Panc1 (cell line): Measurements from ENCODE around the gene BCHE. TPM values are rescaled to one million over a fixed set of nuclear protein-coding genes. Genes with fewer than 3 reads are reported as not detected.

Experiments
- ATAC-seq: fragments of 200-7000 bp; cut with Tn5 transposase; 2 replicates; pipeline ENCODE4 v1.9.1; 2020; ENCODE audit warnings: mild to moderate bottlenecking, moderate library complexity
- BruUV-seq: library from RNA; stranded (reverse); fragments of 400-500 nt; replicated peaks from 2 replicates; lab custom pipeline; 2021; lab: Mats Ljungman, UMichigan
- CTCF ChIA-PET: fragments of 300-600 bp; sonication (Branson Sonifier 250); formaldehyde crosslinking; loops from one replicate; lab custom pipeline; 2022; ENCODE audit warnings: antibody characterized with exemption; lab: Charles Lee
- POLR2A ChIA-PET: fragments of 300-600 bp; sonication (Branson Sonifier 250); formaldehyde crosslinking; loops from one replicate; lab custom pipeline; 2022; ENCODE audit warnings: antibody characterized with exemption; lab: Charles Lee
- DNase-seq: peaks from one replicate; pipeline ENCODE4 v3.0.0-alpha.2; 2010; ENCODE audit warnings: low read depth, low spot score
- H3K27ac ChIP-seq: 2 replicates; pipeline ENCODE4 v1.5.1; 2011; ENCODE audit warnings: mild to moderate bottlenecking, low read length, inconsistent platforms
- H3K27me3 ChIP-seq: fragments of 200-500 bp; sonication (Bioruptor generic); 2 replicates; pipeline ENCODE4 v1.6.0; 2014; ENCODE audit warnings: low read length, inconsistent platforms; ENCODE audit not compliant: control insufficient read depth, insufficient read depth
- H3K36me3 ChIP-seq: fragments of 200-500 bp; sonication (Bioruptor generic); 2 replicates; pipeline ENCODE4 v1.5.1; 2014; ENCODE audit warnings: inconsistent platforms, mild to moderate bottlenecking, low read length, moderate library complexity; ENCODE audit not compliant: control insufficient read depth, insufficient read depth
- H3K4me1 ChIP-seq: 2 replicates; pipeline ENCODE4 v1.5.1; 2011; ENCODE audit warnings: inconsistent platforms, mild to moderate bottlenecking, low read length, moderate library complexity; ENCODE audit not compliant: control insufficient read depth, insufficient read depth
- H3K4me3 ChIP-seq, 2 experiments: 2 replicates each; pipeline ENCODE4 v1.5.1; 2011 to 2012; ENCODE audit warnings: low read depth in 2 of 2, low read length in 2 of 2, mild to moderate bottlenecking in 2 of 2, inconsistent platforms in 1 of 2, moderate library complexity in 1 of 2
- H3K9me3 ChIP-seq: fragments of 200-500 bp; sonication (Bioruptor generic); 2 replicates; pipeline ENCODE4 v1.5.1; 2014; ENCODE audit warnings: low read depth, mild to moderate bottlenecking, inconsistent platforms, low read length, moderate library complexity; ENCODE audit not compliant: control insufficient read depth, insufficient read depth
- CTCF ChIP-seq: fragments of 450-650 bp; IDR thresholded peaks from 2 replicates; pipeline ENCODE4 v1.5.1; 2017; ENCODE audit warnings: mild to moderate bottlenecking
- POLR2AphosphoS5 ChIP-seq: IDR thresholded peaks from 2 replicates; pipeline ENCODE4 v1.6.1; 2012; ENCODE audit warnings: mild to moderate bottlenecking, low read depth, low read length, moderate library complexity
- REST ChIP-seq, 2 experiments: IDR thresholded peaks; 2 replicates each; pipeline ENCODE4 v1.6.1; 2011 to 2012; ENCODE audit warnings: low read depth in 2 of 2, control low read depth in 1 of 2, low read length in 1 of 2, mild to moderate bottlenecking in 1 of 2, moderate library complexity in 1 of 2; ENCODE audit not compliant: insufficient read depth in 1 of 2
- SIN3A ChIP-seq: IDR thresholded peaks from 2 replicates; pipeline ENCODE4 v1.6.1; 2012; ENCODE audit warnings: low read depth, mild to moderate bottlenecking, low read length, moderate library complexity, borderline replicate concordance; ENCODE audit not compliant: insufficient read depth
- TCF7L2 ChIP-seq: IDR thresholded peaks from 2 replicates; pipeline ENCODE4 v1.6.1; 2011; ENCODE audit warnings: mild to moderate bottlenecking, low read depth, low read length, inconsistent platforms
- in situ Hi-C: cut with HindIII; loops from 2 replicates; pipeline ENCODE4 v1.10.0; 2016; ENCODE audit warnings: low sequenced_read_pairs, low pct_unique_long_range_greater_than_20kb
- intact Hi-C: fragments of 100-400 bp; cut with micrococcal nuclease; formaldehyde crosslinking; loops from one replicate; pipeline ENCODE4 v1.10.0; 2022; ENCODE audit not compliant: unreplicated experiment
- total RNA-seq: library from RNA; stranded (reverse); gene quantifications from one replicate; pipeline ENCODE4 v1.2.1, GENCODE V29; 2021; ENCODE audit not compliant: unreplicated experiment

Gene BCHE
- total RNA-seq, 1 experiment from 2014 or later, result 1.5 TPM

DNA sequence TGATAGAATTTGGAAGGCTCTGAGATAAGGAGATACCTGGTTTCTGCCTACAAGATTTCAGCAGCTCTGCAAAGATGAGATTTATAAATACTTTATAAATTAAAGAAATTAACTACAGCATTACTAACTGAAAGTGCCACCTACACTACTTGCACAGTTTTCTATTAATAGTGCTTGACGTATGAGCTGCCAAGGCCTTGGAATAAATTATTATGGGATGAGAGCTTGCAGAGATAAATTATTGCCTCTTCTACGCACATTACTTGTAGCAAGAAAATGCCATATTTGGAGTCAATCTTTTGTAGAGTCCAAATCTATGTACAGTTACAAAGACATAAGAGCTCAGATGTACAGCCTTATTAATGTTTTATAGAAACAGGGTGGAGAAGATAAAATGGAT is 89.1 kb downstream of the BCHE start:
- in situ Hi-C loops, result no loop called here
- H3K27ac ChIP-seq, result no peak overlapping the region
- no peak overlapping the region for H3K4me3 ChIP-seq
- H3K4me1 ChIP-seq, result no peaks in the 10 kb centered on the region
- CTCF ChIA-PET, result no interaction called here
- no peak for ATAC-seq
- TF ChIP-seq CTCF, result no peak
- no peak for TF ChIP-seq TCF7L2
- no peak for TF ChIP-seq POLR2AphosphoS5
- TF ChIP-seq REST (IDR thresholded peaks at IDR 0.05; ENCODE audit: insufficient read depth in 1 of 2, low read depth in 2 of 2, low read length in 1 of 2), result no peak
- H3K27me3 ChIP-seq, result no peaks in the 10 kb centered on the region
- DNase-seq, result no peak
- intact Hi-C loops, result no loop called here
- no peaks in the 10 kb centered on the region for H3K36me3 ChIP-seq
- POLR2A ChIA-PET, result no interaction called here
- BruUV-seq, result no TSS peak
- no peaks in the 10 kb centered on the region for H3K9me3 ChIP-seq

GRCh38 chr3:165746874-165747273 is 90.3 kb downstream of the BCHE start:
- no peak overlapping the region for H3K4me3 ChIP-seq
- CTCF ChIA-PET, result no interaction called here
- no peaks in the 10 kb centered on the region for H3K4me1 ChIP-seq
- H3K9me3 ChIP-seq, result no peaks in the 10 kb centered on the region
- H3K36me3 ChIP-seq, result no peaks in the 10 kb centered on the region
- in situ Hi-C loops, result no loop called here
- no peak overlapping the region for H3K27ac ChIP-seq
- no peaks in the 10 kb centered on the region for H3K27me3 ChIP-seq
- POLR2A ChIA-PET, result no interaction called here
- no peak for TF ChIP-seq SIN3A
- TF ChIP-seq POLR2AphosphoS5, result no peak
- TF ChIP-seq TCF7L2, result no peak
- no peak for TF ChIP-seq REST (IDR thresholded peaks at IDR 0.05; ENCODE audit: insufficient read depth in 1 of 2, low read depth in 2 of 2, low read length in 1 of 2)
- TF ChIP-seq CTCF, result no peak
- intact Hi-C loops, result no loop called here
- DNase-seq, result no peak
- no peak for ATAC-seq
- no TSS peak for BruUV-seq
